Stimulated activated CD4-positive, alpha-beta T cell treated with anti-CD3 and anti-CD28 coated beads, Interleukin-4, amount 100 ng/mL, for 1 hour (primary cell): Measurements from ENCODE around the gene AQP6.
"Not testable (repeated sequence)": the region's sequence is repeated elsewhere in the genome, so short reads cannot be mapped to it uniquely, and the experiment has no call there.

Experiments used
- DNase-seq: peaks from one replicate; pipeline ENCODE4 v3.0.0-alpha.2; 2020

Gene AQP6

GRCh38 chr12:49971141-49971540 lies 1.6 kb upstream of the AQP6 start:
- no peak for DNase-seq

- no peak for DNase-seq
These were observed 618 bp upstream of the AQP6 start for GRCh38 chr12:49972129-49972528.

GRCh38 chr12:49973361-49973830 lies 649 bp downstream of the AQP6 start:
- no peak for DNase-seq

- no peak for DNase-seq
These were observed 1.5 kb downstream of the AQP6 start for GRCh38 chr12:49974231-49974675.

GRCh38 chr12:49974677-49975317 lies 2.0 kb downstream of the AQP6 start:
- DNase-seq = no peak

- no peak for DNase-seq
These were observed 2.6 kb downstream of the AQP6 start for GRCh38 chr12:49975318-49975761.

- DNase-seq = no peak
These were observed 3.8 kb downstream of the AQP6 start for GRCh38 chr12:49976557-49976956.

GRCh38 chr12:49978125-49978524 lies 5.4 kb downstream of the AQP6 start:
- DNase-seq = no peak

GRCh38 chr12:49979016-49979586 lies 6.4 kb downstream of the AQP6 start:
- no peak for DNase-seq

- no peak for DNase-seq
These were observed 7.0 kb downstream of the AQP6 start for GRCh38 chr12:49979791-49980190.

GRCh38 chr12:49980501-49981349 lies 8.0 kb downstream of the AQP6 start:
- DNase-seq = no peak

- no peak for DNase-seq
These were observed 9.7 kb downstream of the AQP6 start for GRCh38 chr12:49982246-49983087.

- no peak for DNase-seq
These were observed 11.1 kb downstream of the AQP6 start for GRCh38 chr12:49983892-49984291.

- no peak for DNase-seq
These were observed 12.0 kb downstream of the AQP6 start for GRCh38 chr12:49984476-49985359.

GRCh38 chr12:49985981-49986380 lies 13.2 kb downstream of the AQP6 start:
- DNase-seq = no peak

GRCh38 chr12:49986476-49986875 lies 13.7 kb downstream of the AQP6 start:
- DNase-seq = not testable (repeated sequence)

GRCh38 chr12:49987625-49988303 lies 15.0 kb downstream of the AQP6 start:
- DNase-seq = no peak

- not testable (repeated sequence) for DNase-seq
These were observed 16.7 kb downstream of the AQP6 start for GRCh38 chr12:49989400-49989799.

- no peak for DNase-seq
These were observed 17.5 kb downstream of the AQP6 start for GRCh38 chr12:49990273-49990672.

- no peak for DNase-seq
These were observed 25.7 kb downstream of the AQP6 start for GRCh38 chr12:49998453-49998852.

GRCh38 chr12:50003595-50003994 lies 30.8 kb downstream of the AQP6 start:
- no peak for DNase-seq
